Activated CD4-positive, alpha-beta T cell treated with anti-CD3 and anti-CD28 coated beads, Interleukin-2, amount 10 ng/mL, durations not matched to agents 7 days and 5 days (primary cell): Measurements from ENCODE around the gene ZNF862. TPM values are rescaled to one million over a fixed set of nuclear protein-coding genes. Genes with fewer than 3 reads are reported as not detected.

Source experiments
- CTCF ChIA-PET: fragments of 350-600 bp; sonication (Branson Sonifier 250); formaldehyde crosslinking; loops from one replicate; lab custom pipeline; 2021; ENCODE audit warnings: antibody characterized with exemption; lab: Charles Lee
- POLR2A ChIA-PET: fragments of 350-600 bp; sonication (Branson Sonifier 250); formaldehyde crosslinking; loops from one replicate; lab custom pipeline; 2021; ENCODE audit warnings: antibody characterized with exemption; lab: Charles Lee
- DNase-seq: peaks from one replicate; pipeline ENCODE4 v3.0.0-alpha.2; 2020
- H3K27ac Mint-ChIP-seq: one replicate; pipeline ENCODE4 v1.8.0; 2021; ENCODE audit warnings: mild to moderate bottlenecking, moderate library complexity, mixed read lengths
- H3K27me3 Mint-ChIP-seq: one replicate; pipeline ENCODE4 v1.8.0; 2021; ENCODE audit warnings: mixed read lengths
- H3K36me3 Mint-ChIP-seq: one replicate; pipeline ENCODE4 v1.8.0; 2021; ENCODE audit warnings: low read depth, mixed read lengths
- H3K4me1 Mint-ChIP-seq: one replicate; pipeline ENCODE4 v1.8.0; 2021; ENCODE audit warnings: mixed read lengths
- H3K4me3 Mint-ChIP-seq: one replicate; pipeline ENCODE4 v1.8.0; 2021; ENCODE audit warnings: mild to moderate bottlenecking, moderate library complexity, mixed read lengths
- H3K9me3 Mint-ChIP-seq: one replicate; pipeline ENCODE4 v1.8.0; 2021; ENCODE audit warnings: mixed read lengths
- total RNA-seq, 2 experiments: library from RNA; stranded (reverse); gene quantifications; one replicate each; pipeline ENCODE4 v1.2.3, GENCODE V29; 2021

Gene ZNF862
- total RNA-seq, 2 experiments from 2014 or later = 31.3 to 35.8 TPM

- no peak for DNase-seq
- no peaks in the 10 kb centered on the region for H3K4me1 Mint-ChIP-seq
- CTCF ChIA-PET = no interaction called here
- POLR2A ChIA-PET = no interaction called here
- no peaks in the 10 kb centered on the region for H3K27me3 Mint-ChIP-seq
- H3K36me3 Mint-ChIP-seq = no peaks in the 10 kb centered on the region
- no peak overlapping the region for H3K27ac Mint-ChIP-seq
- no peaks in the 10 kb centered on the region for H3K9me3 Mint-ChIP-seq
- no peak overlapping the region for H3K4me3 Mint-ChIP-seq
Measured at GRCh38 chr7:149813254-149814035, 24.7 kb upstream of the ZNF862 start.

- ChIA-PET CTCF (no interaction called here), POLR2A (no interaction called here)
- Mint-ChIP-seq H3K27ac (no peak overlapping the region), H3K36me3 (no peaks in the 10 kb centered on the region), H3K9me3 (no peaks in the 10 kb centered on the region), H3K4me3 (no peak overlapping the region), H3K4me1 (no peaks in the 10 kb centered on the region), H3K27me3 (no peaks in the 10 kb centered on the region)
- no peak for DNase-seq
Measured at GRCh38 chr7:149814494-149814893, 23.7 kb upstream of the ZNF862 start.

GRCh38 chr7:149815121-149815520, 23.1 kb upstream of the ZNF862 start:
- no peak overlapping the region for H3K4me3 Mint-ChIP-seq
- no peaks in the 10 kb centered on the region for H3K36me3 Mint-ChIP-seq
- no peaks in the 10 kb centered on the region for H3K9me3 Mint-ChIP-seq
- ChIA-PET POLR2A (no interaction called here), CTCF (no interaction called here)
- H3K4me1 Mint-ChIP-seq = no peaks in the 10 kb centered on the region
- no peak for DNase-seq
- H3K27ac Mint-ChIP-seq = no peak overlapping the region
- H3K27me3 Mint-ChIP-seq = no peaks in the 10 kb centered on the region

- ChIA-PET POLR2A (no interaction called here), CTCF (no interaction called here)
- no peaks in the 10 kb centered on the region for H3K36me3 Mint-ChIP-seq
- no peaks in the 10 kb centered on the region for H3K4me1 Mint-ChIP-seq
- H3K9me3 Mint-ChIP-seq = no peaks in the 10 kb centered on the region
- H3K27me3 Mint-ChIP-seq = no peaks in the 10 kb centered on the region
- DNase-seq = no peak
- H3K4me3 Mint-ChIP-seq = no peak overlapping the region
- no peak overlapping the region for H3K27ac Mint-ChIP-seq
Measured at GRCh38 chr7:149815661-149816266, 22.4 kb upstream of the ZNF862 start.

GRCh38 chr7:149816267-149816751, 21.9 kb upstream of the ZNF862 start:
- CTCF ChIA-PET = no interaction called here
- Mint-ChIP-seq H3K9me3 (no peaks in the 10 kb centered on the region), H3K4me3 (no peak overlapping the region), H3K4me1 (no peaks in the 10 kb centered on the region), H3K27ac (no peak overlapping the region), H3K27me3 (no peaks in the 10 kb centered on the region), H3K36me3 (no peaks in the 10 kb centered on the region)
- no peak for DNase-seq
- POLR2A ChIA-PET = no interaction called here

- ChIA-PET CTCF (interaction anchor here (0.6 kb wide), 1 partner anchor 21 kb away, joined by 3 read pairs; the partner anchor contains the start of gene ZNF862), POLR2A (no interaction called here)
- Mint-ChIP-seq H3K9me3 (no peaks in the 10 kb centered on the region), H3K27me3 (no peaks in the 10 kb centered on the region), H3K4me3 (no peak overlapping the region), H3K36me3 (no peaks in the 10 kb centered on the region), H3K4me1 (no peaks in the 10 kb centered on the region), H3K27ac (no peak overlapping the region)
- no peak for DNase-seq
Measured at GRCh38 chr7:149816794-149817193, 21.4 kb upstream of the ZNF862 start.

- Mint-ChIP-seq H3K4me3 (no peak overlapping the region), H3K27ac (no peak overlapping the region), H3K36me3 (no peaks in the 10 kb centered on the region), H3K4me1 (no peaks in the 10 kb centered on the region), H3K9me3 (no peaks in the 10 kb centered on the region), H3K27me3 (no peaks in the 10 kb centered on the region)
- DNase-seq = no peak
- ChIA-PET CTCF (interaction anchor here (0.6 kb wide), 1 partner anchor 21 kb away, joined by 3 read pairs; the partner anchor contains the start of gene ZNF862), POLR2A (no interaction called here)
Measured at GRCh38 chr7:149817301-149817771, 20.8 kb upstream of the ZNF862 start.

- Mint-ChIP-seq H3K4me3 (no peak overlapping the region), H3K27ac (no peak overlapping the region), H3K27me3 (no peaks in the 10 kb centered on the region), H3K4me1 (no peaks in the 10 kb centered on the region), H3K9me3 (no peaks in the 10 kb centered on the region), H3K36me3 (no peaks in the 10 kb centered on the region)
- no peak for DNase-seq
- POLR2A ChIA-PET = no interaction called here
- CTCF ChIA-PET = no interaction called here
Measured at GRCh38 chr7:149817836-149818535, 20.2 kb upstream of the ZNF862 start.

GRCh38 chr7:149818536-149818840, 19.7 kb upstream of the ZNF862 start:
- Mint-ChIP-seq H3K36me3 (no peaks in the 10 kb centered on the region), H3K4me1 (no peaks in the 10 kb centered on the region), H3K27ac (no peak overlapping the region), H3K27me3 (no peaks in the 10 kb centered on the region), H3K4me3 (no peak overlapping the region), H3K9me3 (no peaks in the 10 kb centered on the region)
- ChIA-PET CTCF (no interaction called here), POLR2A (no interaction called here)
- DNase-seq = no peak

GRCh38 chr7:149819141-149819960, 18.8 kb upstream of the ZNF862 start:
- ChIA-PET POLR2A (no interaction called here), CTCF (interaction anchor here (0.8 kb wide), 1 partner anchor 157 kb away, joined by 3 read pairs; no protein-coding TSS in a partner anchor)
- H3K27me3 Mint-ChIP-seq = no peaks in the 10 kb centered on the region
- DNase-seq = no peak
- H3K9me3 Mint-ChIP-seq = no peaks in the 10 kb centered on the region
- H3K4me1 Mint-ChIP-seq = no peaks in the 10 kb centered on the region
- no peak overlapping the region for H3K4me3 Mint-ChIP-seq
- H3K27ac Mint-ChIP-seq = no peak overlapping the region
- no peaks in the 10 kb centered on the region for H3K36me3 Mint-ChIP-seq

- ChIA-PET POLR2A (no interaction called here), CTCF (interaction anchor here (0.8 kb wide), 1 partner anchor 157 kb away, joined by 3 read pairs; no protein-coding TSS in a partner anchor)
- no peaks in the 10 kb centered on the region for H3K4me1 Mint-ChIP-seq
- H3K9me3 Mint-ChIP-seq = no peaks in the 10 kb centered on the region
- H3K36me3 Mint-ChIP-seq = no peaks in the 10 kb centered on the region
- H3K27ac Mint-ChIP-seq = no peak overlapping the region
- DNase-seq = no peak
- no peak overlapping the region for H3K4me3 Mint-ChIP-seq
- H3K27me3 Mint-ChIP-seq = no peaks in the 10 kb centered on the region
Measured at GRCh38 chr7:149819961-149820340, 18.2 kb upstream of the ZNF862 start.

- H3K4me3 Mint-ChIP-seq = no peak overlapping the region
- ChIA-PET POLR2A (no interaction called here), CTCF (no interaction called here)
Measured at GRCh38 chr7:149820622-149821190, 17.5 kb upstream of the ZNF862 start.

More at GRCh38 chr7:149820622-149821190, 17.5 kb upstream of the ZNF862 start:
- H3K36me3 Mint-ChIP-seq = no peaks in the 10 kb centered on the region
- no peak for DNase-seq
- H3K4me1 Mint-ChIP-seq = no peaks in the 10 kb centered on the region
- no peak overlapping the region for H3K27ac Mint-ChIP-seq
- H3K27me3 Mint-ChIP-seq = no peaks in the 10 kb centered on the region
- H3K9me3 Mint-ChIP-seq = no peaks in the 10 kb centered on the region
